Stimulated activated effector memory CD8-positive, alpha-beta T cell treated with anti-CD3 and anti-CD28 coated beads, Interleukin-12 subunit alpha, Interleukin-12 subunit beta, amount 100 ng/mL, for 72 hours (primary cell): ENCODE results near the gene ETV6.
A peak's percentile ranks its signal among the peaks of the same experiment; 100 is the strongest.

Experiments
- ATAC-seq: fragments of 150-1000 bp; cut with Tn5 transposase; 2 replicates; pipeline ENCODE4 v1.10.0; 2021
- DNase-seq, 2 donors: peaks; one replicate each; pipeline ENCODE4 v3.0.0; 2021 to 2022; ENCODE audit warnings: low spot score in 2 of 2
- H3K27ac Mint-ChIP-seq: one replicate; pipeline ENCODE4 v1.8.0; 2022; ENCODE audit warnings: mild to moderate bottlenecking, mixed read lengths
- H3K36me3 Mint-ChIP-seq: one replicate; pipeline ENCODE4 v1.8.0; 2022; ENCODE audit warnings: mild to moderate bottlenecking, mixed read lengths
- H3K4me1 Mint-ChIP-seq: one replicate; pipeline ENCODE4 v1.8.0; 2022; ENCODE audit warnings: mixed read lengths
- H3K4me3 Mint-ChIP-seq: one replicate; pipeline ENCODE4 v1.8.0; 2022; ENCODE audit warnings: mild to moderate bottlenecking, mixed read lengths
- H3K9me3 Mint-ChIP-seq: one replicate; pipeline ENCODE4 v1.8.0; 2022; ENCODE audit warnings: mixed read lengths

Gene ETV6

DNA sequence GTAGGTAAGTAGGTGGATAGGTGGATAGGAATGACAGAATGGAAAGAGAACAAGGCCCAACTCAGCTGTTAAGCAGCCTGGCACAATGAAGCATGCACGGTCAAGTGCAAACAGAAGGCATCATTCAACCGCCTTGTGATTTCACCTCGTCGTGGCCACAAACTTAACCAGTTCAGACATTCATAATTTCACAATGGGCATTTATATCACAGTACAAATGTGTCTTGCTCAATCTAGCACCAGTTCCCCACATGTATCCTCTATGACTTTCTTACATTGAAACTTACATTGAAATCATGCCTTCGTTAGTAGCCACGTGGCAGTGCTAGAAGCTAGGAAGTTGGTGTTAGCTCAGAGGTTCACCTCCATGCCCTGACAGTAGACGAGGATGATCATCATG is 207.5 kb downstream of the ETV6 start:
- peaks cover 94% of the 10 kb centered on the region for H3K36me3 Mint-ChIP-seq
- DNase-seq (no peak), ATAC-seq (no peak)
- H3K9me3 Mint-ChIP-seq, result no peaks in the 10 kb centered on the region
- peak overlapping the region; percentile 51 for H3K27ac Mint-ChIP-seq
- H3K4me1 Mint-ChIP-seq, result peaks cover 34% of the 10 kb centered on the region
- no peak overlapping the region for H3K4me3 Mint-ChIP-seq

DNA sequence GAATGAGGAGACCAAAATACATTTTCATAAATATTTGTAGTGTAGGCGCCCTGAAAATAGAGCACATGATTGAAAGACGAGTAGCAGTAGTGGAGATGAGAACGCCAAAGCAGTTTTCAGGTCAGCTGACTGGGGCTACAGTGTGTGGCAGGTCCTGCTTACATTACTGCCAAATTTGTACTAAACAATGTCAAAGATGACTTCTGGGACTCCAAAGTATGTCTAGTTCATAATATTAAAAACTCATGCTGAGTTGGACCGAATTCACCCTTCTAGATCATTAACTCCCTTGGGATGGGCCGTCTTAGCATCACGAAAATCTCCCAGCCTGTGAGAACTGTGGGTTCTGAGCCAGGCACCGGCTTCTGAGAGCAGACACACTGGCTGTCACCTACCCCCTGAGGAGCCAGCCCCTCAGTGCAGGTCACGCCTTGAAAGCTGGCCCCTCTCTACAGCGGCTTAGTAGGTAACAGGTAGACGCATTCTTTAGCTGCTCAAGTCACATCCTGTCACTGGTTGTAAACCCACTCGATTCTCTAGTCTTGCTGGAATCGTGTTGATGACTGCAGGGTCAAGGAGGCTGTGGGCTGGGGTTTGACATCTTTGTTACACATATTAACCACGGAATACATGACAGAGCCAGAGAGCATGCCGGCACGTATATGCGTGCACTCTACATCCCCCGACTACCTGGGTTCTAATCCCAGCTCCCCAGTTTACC is 210.4 kb downstream of the ETV6 start:
- Mint-ChIP-seq H3K27ac (peak overlapping the region; percentile 85), H3K4me3 (no peak overlapping the region), H3K4me1 (peaks cover 58% of the 10 kb centered on the region), H3K9me3 (no peaks in the 10 kb centered on the region), H3K36me3 (peaks cover 95% of the 10 kb centered on the region)
- no peak for DNase-seq
- ATAC-seq, result peak; percentile 93

DNA sequence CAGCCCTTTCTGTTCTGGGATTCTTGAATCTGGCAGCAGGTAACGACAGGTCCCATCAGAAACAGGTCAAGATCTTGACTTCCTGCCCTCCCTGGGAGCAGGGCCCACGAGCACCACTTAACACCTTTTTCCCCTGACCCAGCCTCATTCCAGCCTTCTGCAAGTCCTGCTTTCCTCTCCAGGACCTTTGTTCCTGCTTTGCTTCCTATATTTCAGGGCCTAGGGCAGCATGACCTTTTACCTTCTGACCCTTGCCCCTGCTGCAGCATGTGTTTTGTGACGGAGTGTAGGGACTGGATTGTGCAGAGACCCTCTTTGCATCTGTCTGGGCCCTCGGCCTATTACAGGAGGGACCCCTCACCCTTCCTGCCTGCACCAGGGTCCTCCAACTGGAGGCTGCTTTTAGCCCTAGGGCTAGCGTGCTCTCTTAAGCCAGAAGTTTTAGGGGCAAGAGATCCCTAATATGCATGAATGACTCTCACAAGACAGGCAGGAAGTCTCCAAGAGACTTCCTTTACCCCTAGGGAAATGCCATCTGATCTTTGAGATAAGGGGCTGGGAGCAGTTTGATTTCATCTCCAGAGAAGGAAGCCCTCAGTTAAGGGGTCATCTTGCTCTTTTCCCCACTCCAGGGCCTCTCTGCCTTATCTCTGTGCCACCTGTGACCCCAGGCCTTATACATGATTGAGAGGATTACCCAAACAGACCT is 211.8 kb downstream of the ETV6 start:
- ATAC-seq (no peak), DNase-seq (no peak)
- H3K9me3 Mint-ChIP-seq, result peaks cover 6% of the 10 kb centered on the region
- peaks cover 96% of the 10 kb centered on the region for H3K36me3 Mint-ChIP-seq
- peaks cover 56% of the 10 kb centered on the region for H3K4me1 Mint-ChIP-seq
- no peak overlapping the region for H3K4me3 Mint-ChIP-seq
- peak overlapping the region; percentile 67 for H3K27ac Mint-ChIP-seq

DNA sequence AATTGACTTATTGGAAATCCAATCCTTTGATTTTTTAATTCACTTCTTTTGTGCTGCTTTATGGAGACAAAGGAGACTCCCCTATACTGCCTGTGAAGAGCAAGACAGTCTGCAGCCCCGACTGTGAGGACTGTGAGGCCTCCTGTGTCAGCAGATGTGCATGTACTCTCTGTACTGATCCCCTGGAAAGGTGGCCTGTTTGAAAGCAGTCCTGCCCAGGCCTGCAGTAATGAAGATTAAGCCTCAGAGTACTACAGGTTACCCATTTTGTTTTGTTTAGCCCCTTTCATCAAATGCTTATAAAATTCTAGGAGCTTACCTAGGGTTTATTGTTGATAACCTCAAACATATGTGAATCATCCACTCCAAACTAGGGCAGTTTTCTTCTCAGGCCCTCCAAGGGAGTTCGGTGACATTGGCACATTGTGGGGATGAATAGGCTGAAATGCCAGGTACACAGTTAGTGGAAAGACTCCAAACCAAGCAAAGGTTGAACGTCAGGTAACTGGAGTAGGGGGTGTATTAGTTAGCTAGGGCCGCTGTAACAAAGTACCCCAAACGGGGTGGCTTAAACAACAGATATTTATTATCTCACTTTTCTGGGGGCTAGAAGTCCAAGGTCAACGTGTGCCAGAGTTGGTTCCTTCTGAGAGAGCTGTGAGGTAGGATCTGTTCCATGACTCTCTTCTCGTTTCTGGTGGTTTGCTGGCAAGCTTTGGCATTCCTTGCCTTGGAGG is 212.6 kb downstream of the ETV6 start:
- no peak for DNase-seq
- Mint-ChIP-seq H3K27ac (peak overlapping the region; percentile 67), H3K36me3 (peaks cover 96% of the 10 kb centered on the region), H3K4me1 (peaks cover 63% of the 10 kb centered on the region), H3K4me3 (no peak overlapping the region), H3K9me3 (peaks cover 6% of the 10 kb centered on the region)
- no peak for ATAC-seq

DNA sequence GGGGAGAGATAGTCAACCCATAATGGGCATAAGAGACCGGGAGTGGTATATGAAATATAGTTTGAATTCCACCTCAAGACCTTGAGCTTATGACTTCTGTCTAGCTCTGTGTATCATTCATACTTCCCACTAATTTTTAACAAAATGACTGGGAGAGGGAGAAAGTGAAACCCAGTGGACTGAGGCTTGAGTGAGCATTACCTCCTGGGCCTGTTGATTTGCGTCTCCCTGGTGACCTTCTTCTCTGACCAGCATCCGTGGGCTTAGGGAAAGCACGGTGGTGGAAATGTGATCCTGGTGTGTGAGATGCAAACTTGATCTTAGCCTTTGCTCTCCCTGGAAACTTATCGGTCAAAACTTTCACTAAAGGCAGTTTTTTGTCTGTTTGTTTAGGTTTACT is 213.3 kb downstream of the ETV6 start:
- Mint-ChIP-seq H3K27ac (peak overlapping the region; percentile 67), H3K4me3 (no peak overlapping the region), H3K9me3 (peaks cover 6% of the 10 kb centered on the region), H3K4me1 (peaks cover 67% of the 10 kb centered on the region), H3K36me3 (peaks cover 96% of the 10 kb centered on the region)
- DNase-seq (no peak), ATAC-seq (peak; percentile 51)

DNA sequence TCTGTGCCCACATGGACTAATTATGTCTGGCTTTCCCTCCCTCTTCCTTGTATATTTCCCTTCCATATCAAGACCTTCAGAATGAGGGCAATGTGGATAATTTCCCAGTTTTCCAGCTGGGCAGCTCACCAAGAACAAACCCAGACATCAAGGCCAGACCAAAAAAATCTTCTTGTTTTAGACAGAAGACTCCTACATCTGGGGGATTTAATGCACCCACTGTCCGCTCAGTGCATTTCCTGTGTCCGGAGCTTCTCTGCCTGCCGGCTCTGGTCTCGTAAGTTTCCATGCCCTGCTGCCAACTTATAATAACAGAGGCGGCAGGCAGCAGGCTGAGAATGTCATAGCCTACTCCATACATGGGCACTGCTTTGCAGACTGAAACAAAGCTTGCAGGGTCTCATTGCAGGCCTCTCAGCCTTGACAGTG is 214.0 kb downstream of the ETV6 start:
- ATAC-seq (no peak), DNase-seq (no peak)
- Mint-ChIP-seq H3K27ac (peak overlapping the region; percentile 67), H3K9me3 (peaks cover 6% of the 10 kb centered on the region), H3K36me3 (peaks cover 96% of the 10 kb centered on the region), H3K4me3 (no peak overlapping the region), H3K4me1 (peaks cover 74% of the 10 kb centered on the region)

DNA sequence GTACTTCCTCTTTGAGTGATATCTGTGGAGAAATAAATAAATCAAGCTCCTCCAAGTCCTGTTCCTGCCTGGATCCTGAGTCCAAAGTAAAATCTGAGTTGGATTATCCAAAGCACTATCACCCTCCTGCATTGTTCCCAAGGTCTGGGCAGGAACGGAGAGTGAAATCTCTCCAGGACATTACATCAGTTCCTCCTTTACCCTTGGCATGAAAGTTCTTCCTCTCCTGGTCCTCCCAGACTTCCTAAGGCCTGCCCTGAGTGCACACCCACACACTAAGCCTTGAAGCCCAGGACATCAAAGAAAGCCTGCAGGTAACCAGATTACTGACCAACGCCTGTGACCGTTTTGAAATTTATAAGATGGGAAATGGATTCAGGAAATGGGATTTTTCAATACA is 214.5 kb downstream of the ETV6 start:
- peaks cover 74% of the 10 kb centered on the region for H3K4me1 Mint-ChIP-seq

DNA sequence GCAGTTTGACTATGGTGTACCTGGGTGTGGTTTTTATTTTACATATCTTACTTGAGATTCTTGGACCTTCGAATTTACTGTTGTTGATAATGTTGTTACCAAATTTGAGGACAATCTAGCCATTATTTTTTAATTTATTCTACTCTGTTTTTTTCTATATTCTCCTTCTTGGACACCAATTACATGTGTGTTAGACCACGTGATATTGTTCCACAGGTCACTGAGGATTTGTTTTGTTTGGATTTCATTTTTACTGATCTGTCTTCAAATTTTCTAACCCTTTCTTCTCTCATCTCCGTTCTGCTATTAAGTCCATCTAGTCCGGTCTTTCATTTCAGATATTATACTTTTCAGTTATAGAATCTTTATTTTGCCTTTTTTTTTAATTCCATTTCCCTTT is 216.3 kb downstream of the ETV6 start:
- Mint-ChIP-seq H3K36me3 (peaks cover 96% of the 10 kb centered on the region), H3K4me1 (peaks cover 64% of the 10 kb centered on the region), H3K9me3 (peaks cover 6% of the 10 kb centered on the region), H3K27ac (peak overlapping the region; percentile 41), H3K4me3 (no peak overlapping the region)
- DNase-seq, result no peak
- ATAC-seq, result no peak

More for the DNA sequence above, 214.5 kb downstream of the ETV6 start:
- ATAC-seq (no peak), DNase-seq (no peak)
- peak overlapping the region; percentile 67 for H3K27ac Mint-ChIP-seq
- peaks cover 6% of the 10 kb centered on the region for H3K9me3 Mint-ChIP-seq
- H3K4me3 Mint-ChIP-seq, result no peak overlapping the region
- peaks cover 96% of the 10 kb centered on the region for H3K36me3 Mint-ChIP-seq

DNA sequence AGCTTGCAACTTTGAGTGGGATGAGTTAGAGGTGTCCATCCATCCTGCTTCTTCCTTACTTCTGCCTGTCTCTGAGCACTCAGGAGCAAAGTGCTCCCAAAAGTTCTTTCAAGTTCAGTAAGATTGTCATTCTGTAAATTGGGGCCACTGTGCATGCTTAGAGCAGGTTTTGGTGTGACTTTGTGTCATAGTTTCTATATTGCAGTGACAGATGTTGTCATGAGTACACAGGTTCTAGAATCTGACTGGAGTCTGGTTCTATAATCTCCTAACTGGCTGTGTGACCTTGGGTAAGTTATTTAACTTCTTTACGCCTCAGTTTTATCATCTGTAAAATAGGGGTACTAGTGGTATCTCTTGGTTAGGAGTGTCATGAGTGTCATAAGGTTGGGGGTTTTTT is 218.6 kb downstream of the ETV6 start:
- H3K36me3 Mint-ChIP-seq, result peaks cover 100% of the 10 kb centered on the region
- ATAC-seq, result peak; percentile 91
- no peak for DNase-seq

DNA sequence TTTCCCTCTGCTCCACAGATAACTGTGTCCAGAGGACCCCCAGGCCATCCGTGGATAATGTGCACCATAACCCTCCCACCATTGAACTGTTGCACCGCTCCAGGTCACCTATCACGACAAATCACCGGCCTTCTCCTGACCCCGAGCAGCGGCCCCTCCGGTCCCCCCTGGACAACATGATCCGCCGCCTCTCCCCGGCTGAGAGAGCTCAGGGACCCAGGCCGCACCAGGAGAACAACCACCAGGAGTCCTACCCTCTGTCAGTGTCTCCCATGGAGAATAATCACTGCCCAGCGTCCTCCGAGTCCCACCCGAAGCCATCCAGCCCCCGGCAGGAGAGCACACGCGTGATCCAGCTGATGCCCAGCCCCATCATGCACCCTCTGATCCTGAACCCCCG is 219.9 kb downstream of the ETV6 start:
- no peak overlapping the region for H3K27ac Mint-ChIP-seq
- peaks cover 40% of the 10 kb centered on the region for H3K4me1 Mint-ChIP-seq
- DNase-seq (no peak), ATAC-seq (no peak)
- H3K9me3 Mint-ChIP-seq, result peaks cover 6% of the 10 kb centered on the region
- no peak overlapping the region for H3K4me3 Mint-ChIP-seq
- H3K36me3 Mint-ChIP-seq, result peaks cover 99% of the 10 kb centered on the region

More for the DNA sequence above, 218.6 kb downstream of the ETV6 start:
- peaks cover 54% of the 10 kb centered on the region for H3K4me1 Mint-ChIP-seq
- no peak overlapping the region for H3K27ac Mint-ChIP-seq
- no peak overlapping the region for H3K4me3 Mint-ChIP-seq
- H3K9me3 Mint-ChIP-seq, result peaks cover 6% of the 10 kb centered on the region

DNA sequence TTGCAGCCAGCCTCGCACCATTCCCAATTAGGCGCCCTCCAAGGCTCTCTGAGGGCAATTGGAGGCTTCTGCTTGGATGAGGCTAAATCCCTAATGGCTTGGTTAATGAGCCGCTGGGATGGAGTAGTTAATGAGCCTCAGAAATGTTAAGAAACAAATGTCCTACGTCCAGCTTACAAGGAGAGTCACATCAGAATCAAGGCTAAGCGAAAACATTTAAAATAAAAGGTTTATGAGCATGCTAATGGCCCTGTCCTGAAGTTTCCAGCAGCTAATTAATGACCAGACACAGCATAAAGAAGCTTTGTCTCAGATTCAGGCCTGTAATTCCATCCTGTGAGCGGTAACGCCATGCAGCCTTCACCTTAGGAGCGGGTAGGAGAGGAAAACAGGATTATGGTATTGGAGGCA is 220.6 kb downstream of the ETV6 start:
- Mint-ChIP-seq H3K4me3 (no peak overlapping the region), H3K36me3 (peaks cover 96% of the 10 kb centered on the region), H3K27ac (no peak overlapping the region), H3K4me1 (peaks cover 43% of the 10 kb centered on the region), H3K9me3 (peaks cover 6% of the 10 kb centered on the region)
- ATAC-seq (no peak), DNase-seq (no peak)

DNA sequence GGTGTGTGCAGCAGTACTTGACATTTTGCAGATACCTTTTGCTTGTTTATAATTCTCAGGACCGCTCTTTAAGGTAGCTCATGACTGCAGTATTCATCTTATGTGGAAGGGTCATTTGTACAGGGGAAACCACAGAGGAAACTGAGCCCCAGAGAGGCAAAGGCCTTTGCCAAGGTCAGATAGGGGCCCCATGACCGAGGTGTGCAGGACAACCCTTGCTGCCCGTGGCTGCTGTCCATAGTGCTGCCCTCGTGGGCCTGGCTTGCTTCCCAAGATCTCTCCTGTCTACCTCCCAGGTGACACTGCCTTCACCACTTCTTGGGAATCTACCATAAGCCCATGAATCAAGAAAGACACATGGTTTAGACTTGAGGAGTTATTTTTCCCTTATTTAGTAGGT is 222.6 kb downstream of the ETV6 start:
- no peak overlapping the region for H3K4me3 Mint-ChIP-seq
- no peak overlapping the region for H3K27ac Mint-ChIP-seq
- no peaks in the 10 kb centered on the region for H3K9me3 Mint-ChIP-seq
- DNase-seq (no peak), ATAC-seq (no peak)
- H3K36me3 Mint-ChIP-seq, result peaks cover 92% of the 10 kb centered on the region
- H3K4me1 Mint-ChIP-seq, result peaks cover 51% of the 10 kb centered on the region

DNA sequence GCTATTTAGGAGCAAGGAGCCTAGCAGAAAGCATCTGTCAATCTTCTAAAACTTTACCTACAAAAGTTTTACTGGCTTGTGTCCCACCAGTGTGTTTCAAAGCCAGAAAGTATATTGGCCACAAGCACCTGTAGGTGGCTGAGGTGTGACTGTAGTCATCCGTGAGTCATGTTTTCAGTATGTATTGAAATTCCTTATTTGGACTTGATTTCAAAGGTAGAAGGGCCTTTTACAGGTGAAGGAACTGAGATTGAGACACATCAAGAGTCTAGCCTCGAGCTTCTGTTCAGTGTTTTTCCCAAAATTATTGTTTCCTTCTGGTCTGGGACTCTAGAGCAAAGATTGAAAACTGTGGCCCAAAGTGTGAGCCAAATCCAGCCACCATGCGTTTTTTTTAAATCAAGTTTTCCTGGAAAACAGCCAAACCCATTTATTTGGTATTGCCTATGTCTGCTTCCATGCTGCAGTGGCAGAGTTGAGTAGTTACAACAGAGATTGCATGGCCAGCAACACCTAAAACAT is 226.0 kb downstream of the ETV6 start:
- Mint-ChIP-seq H3K4me3 (no peak overlapping the region), H3K36me3 (peaks cover 92% of the 10 kb centered on the region), H3K9me3 (no peaks in the 10 kb centered on the region), H3K27ac (peak overlapping the region; percentile 3), H3K4me1 (peaks cover 47% of the 10 kb centered on the region)
- ATAC-seq (peak; percentile 97), DNase-seq (no peak)

DNA sequence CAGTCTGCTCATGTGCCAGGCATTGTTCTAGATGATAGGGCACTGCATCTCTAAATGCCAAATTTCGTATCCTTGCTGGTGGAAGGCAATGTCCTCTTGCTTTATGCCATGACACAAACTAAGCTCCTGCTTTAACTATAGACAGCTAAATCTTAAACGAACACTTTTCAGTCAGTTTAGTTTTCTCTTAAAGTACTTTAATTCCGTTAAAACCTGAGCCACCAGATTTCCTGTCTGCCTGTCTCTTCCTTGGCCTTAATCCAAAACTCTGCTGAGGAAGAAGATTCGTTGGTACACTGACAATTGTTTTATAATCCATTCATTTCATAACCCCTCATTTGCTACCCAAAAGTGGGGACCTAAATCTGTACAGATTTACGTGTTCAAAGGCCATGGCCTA is 226.8 kb downstream of the ETV6 start:
- H3K4me1 Mint-ChIP-seq, result peaks cover 44% of the 10 kb centered on the region
- ATAC-seq, result no peak
- peaks cover 92% of the 10 kb centered on the region for H3K36me3 Mint-ChIP-seq
- no peaks in the 10 kb centered on the region for H3K9me3 Mint-ChIP-seq
- no peak overlapping the region for H3K27ac Mint-ChIP-seq
- H3K4me3 Mint-ChIP-seq, result no peak overlapping the region
- no peak for DNase-seq

DNA sequence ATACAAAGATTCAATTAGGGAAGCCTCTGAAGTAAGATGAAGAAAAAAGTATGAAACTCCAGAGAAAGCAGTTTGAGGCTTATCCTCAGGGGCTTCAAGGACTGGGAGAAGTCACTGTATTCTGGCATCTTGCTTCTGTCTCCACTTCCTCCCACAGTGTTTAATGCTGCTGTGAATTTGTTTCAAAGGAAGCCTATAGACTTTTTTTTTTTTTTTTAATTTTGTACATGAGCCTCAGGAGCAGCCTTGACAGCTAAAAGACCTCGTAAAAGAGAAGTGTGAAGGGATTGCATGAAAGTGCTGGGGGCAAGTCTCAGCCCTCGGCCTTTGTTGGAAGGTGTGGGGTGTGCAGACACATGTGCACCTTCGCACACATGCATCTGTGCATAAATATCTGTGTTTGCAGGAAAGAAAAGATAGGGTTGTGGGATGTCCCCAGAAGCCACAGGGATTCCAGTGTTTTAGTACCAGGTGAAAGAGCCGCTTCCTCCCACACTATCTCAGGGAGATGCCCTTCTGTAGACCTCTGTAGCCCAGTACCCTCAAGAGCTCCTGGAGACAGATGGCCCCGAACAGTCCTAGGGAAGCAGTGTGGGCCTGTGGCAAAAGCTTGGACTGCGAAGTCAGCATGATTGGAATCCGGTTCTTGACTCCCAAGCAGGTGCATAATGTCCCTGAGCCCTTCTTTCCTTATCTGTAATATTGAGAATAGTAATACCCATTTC is 227.8 kb downstream of the ETV6 start:
- DNase-seq, result no peak
- no peak for ATAC-seq
- no peaks in the 10 kb centered on the region for H3K9me3 Mint-ChIP-seq
- no peak overlapping the region for H3K27ac Mint-ChIP-seq
- H3K36me3 Mint-ChIP-seq, result peaks cover 87% of the 10 kb centered on the region
- no peak overlapping the region for H3K4me3 Mint-ChIP-seq
- peaks cover 35% of the 10 kb centered on the region for H3K4me1 Mint-ChIP-seq
